ENCODE measurements around the gene ZNF723.

ZNF723 gene

DNA sequence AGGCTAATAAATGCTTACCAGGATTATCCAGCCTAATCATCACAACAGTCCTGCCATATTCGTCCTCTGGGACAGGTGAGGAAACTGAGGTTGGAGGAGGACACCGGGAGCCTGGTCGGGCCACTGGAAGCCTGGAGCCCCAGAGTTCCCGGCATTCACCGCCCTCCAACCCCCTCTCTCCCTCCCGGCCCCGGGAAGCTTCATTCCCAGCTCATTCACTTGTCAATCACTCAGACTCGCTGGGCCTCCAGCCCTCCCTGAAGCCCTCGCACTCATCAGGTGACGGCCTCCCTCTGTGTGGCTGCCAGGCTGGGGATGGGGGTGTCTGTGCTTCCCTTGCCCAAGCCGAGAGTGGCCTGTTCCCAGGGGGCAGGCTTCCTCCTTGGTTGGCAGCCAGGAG is 25.7 kb upstream of the ZNF723 start:
- Histone ChIP-seq H3K9ac (ENCODE audit: low read length) (no peak overlapping the region), H3K4me3 (ENCODE audit: low read depth, low read length) (peak overlapping the region; percentile 61), H3K23ac (ENCODE audit: low read length) (no peak overlapping the region), H4K91ac (ENCODE audit: low read depth, low read length) (no peak overlapping the region), H2AK5ac (ENCODE audit: low read length) (no peak overlapping the region), H4K12ac (ENCODE audit: low read depth, low read length) (no peak overlapping the region), H3K27me3 (ENCODE audit: insufficient read depth, low read length) (no peaks in the 10 kb centered on the region), H2BK12ac (ENCODE audit: low read length) (no peak overlapping the region), H3K27ac (ENCODE audit: low read depth, low read length) (no peak overlapping the region), H4K8ac (ENCODE audit: low read depth, low read length) (no peak overlapping the region), H3K79me2 (ENCODE audit: control insufficient read depth, insufficient read depth, low read length, poor library complexity) (no peaks in the 10 kb centered on the region), H3K14ac (ENCODE audit: low read length) (no peak overlapping the region), H2BK120ac (ENCODE audit: insufficient read depth, low read length, poor library complexity) (no peak overlapping the region), H3K4me2 (ENCODE audit: low read length) (no peak overlapping the region), H3K9me3 (ENCODE audit: insufficient read depth, low read depth, low read length) (peaks cover 43% of the 10 kb centered on the region), H3K4me1 (ENCODE audit: control insufficient read depth in 1 of 2, insufficient read depth in 2 of 2, low read length in 2 of 2) (no peaks in the 10 kb centered on the region), H3K79me1 (ENCODE audit: low read length) (no peaks in the 10 kb centered on the region), H2BK5ac (ENCODE audit: low read depth, low read length, poor library complexity) (no peak overlapping the region), H3K18ac (ENCODE audit: low read length) (no peak overlapping the region), H3K36me3 (ENCODE audit: control insufficient read depth in 1 of 2, insufficient read depth in 2 of 2, low read length in 2 of 2) (no peaks in the 10 kb centered on the region), H2AFZ (ENCODE audit: insufficient read depth, low read length, poor library complexity) (no peak overlapping the region), H3K4ac (ENCODE audit: low read depth, low read length) (no peak overlapping the region)
- WGBS (ENCODE audit: extremely low coverage, insufficient coverage, insufficient read length), result no CpG with 5 or more reads among the region's 11 CpGs
- DNase-seq, result no peak

DNA sequence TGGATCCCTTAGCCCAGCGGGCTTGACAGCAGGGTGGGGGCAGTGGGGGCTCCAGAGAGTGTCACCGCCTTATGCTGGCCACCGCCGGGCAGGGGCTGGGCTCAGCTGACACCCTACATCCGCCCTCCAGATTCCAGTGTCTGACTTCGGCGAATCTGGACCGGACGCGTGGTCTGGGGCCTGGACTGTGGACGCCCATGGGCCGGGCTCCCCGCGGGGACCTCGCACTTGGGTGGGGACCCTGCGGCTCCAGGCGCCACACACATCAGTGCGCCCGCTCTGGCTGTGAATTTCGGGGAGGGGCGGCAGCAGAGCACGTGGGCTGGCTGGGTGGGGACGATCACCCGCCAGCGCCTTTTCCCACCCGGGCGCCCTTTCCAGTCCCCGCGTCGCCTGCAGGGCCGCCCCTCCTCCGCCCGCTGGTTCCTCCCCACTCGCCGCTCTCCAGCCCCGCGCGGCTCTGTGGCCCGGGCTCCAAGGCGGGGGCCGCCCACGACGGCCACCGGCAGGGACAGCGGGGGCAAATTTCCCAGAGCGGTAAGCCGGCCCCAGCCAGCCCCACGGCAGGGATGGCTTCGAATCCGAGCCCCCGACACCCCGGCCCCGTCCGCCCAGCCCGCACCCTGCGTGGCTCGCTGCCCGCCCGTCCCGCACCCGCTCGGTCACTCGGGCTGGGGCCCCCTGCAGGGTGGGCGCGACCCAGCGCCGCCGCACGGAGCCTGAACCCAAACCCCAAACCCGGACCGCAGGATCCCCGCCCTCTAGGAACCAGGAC is 24.8 kb upstream of the ZNF723 start:
- Histone ChIP-seq H2BK12ac (ENCODE audit: low read length) (no peak overlapping the region), H2AK5ac (ENCODE audit: low read length) (no peak overlapping the region), H3K27ac (ENCODE audit: low read depth, low read length) (no peak overlapping the region), H3K4me3 (ENCODE audit: low read depth, low read length) (no peak overlapping the region), H4K91ac (ENCODE audit: low read depth, low read length) (no peak overlapping the region), H3K27me3 (ENCODE audit: insufficient read depth, low read length) (no peaks in the 10 kb centered on the region), H3K18ac (ENCODE audit: low read length) (no peak overlapping the region), H3K23ac (ENCODE audit: low read length) (no peak overlapping the region), H3K4ac (ENCODE audit: low read depth, low read length) (no peak overlapping the region), H3K14ac (ENCODE audit: low read length) (no peak overlapping the region), H3K4me2 (ENCODE audit: low read length) (no peak overlapping the region), H3K4me1 (ENCODE audit: control insufficient read depth in 1 of 2, insufficient read depth in 2 of 2, low read length in 2 of 2) (no peaks in the 10 kb centered on the region), H2BK5ac (ENCODE audit: low read depth, low read length, poor library complexity) (no peak overlapping the region), H3K79me2 (ENCODE audit: control insufficient read depth, insufficient read depth, low read length, poor library complexity) (no peaks in the 10 kb centered on the region), H2BK120ac (ENCODE audit: insufficient read depth, low read length, poor library complexity) (no peak overlapping the region), H2AFZ (ENCODE audit: insufficient read depth, low read length, poor library complexity) (no peak overlapping the region), H3K36me3 (ENCODE audit: control insufficient read depth in 1 of 2, insufficient read depth in 2 of 2, low read length in 2 of 2) (no peaks in the 10 kb centered on the region), H4K12ac (ENCODE audit: low read depth, low read length) (no peak overlapping the region), H3K79me1 (ENCODE audit: low read length) (no peaks in the 10 kb centered on the region), H3K9me3 (ENCODE audit: insufficient read depth, low read depth, low read length) (peaks cover 47% of the 10 kb centered on the region), H4K8ac (ENCODE audit: low read depth, low read length) (no peak overlapping the region), H3K9ac (ENCODE audit: low read length) (no peak overlapping the region)
- WGBS (ENCODE audit: extremely low coverage, insufficient coverage, insufficient read length), result no CpG with 5 or more reads among the region's 72 CpGs
- no peak for DNase-seq

DNA sequence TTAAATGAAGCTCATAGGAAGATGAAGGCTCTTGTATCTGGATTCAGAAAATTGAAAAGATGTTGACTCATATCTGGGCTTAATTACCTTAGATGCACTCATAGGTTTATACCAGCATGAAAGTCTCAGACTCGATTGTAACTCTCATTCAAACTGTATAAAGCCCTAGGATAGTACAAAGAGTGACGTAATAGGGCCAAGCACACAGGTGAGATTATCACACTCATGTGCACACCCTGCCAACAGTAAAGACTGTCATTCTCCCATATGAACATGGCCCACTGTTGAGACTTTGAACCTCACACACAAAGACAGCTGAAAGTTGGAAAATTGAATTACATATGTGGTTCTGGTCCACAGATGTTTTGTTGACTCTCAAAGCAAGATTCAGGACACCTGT is 18.0 kb upstream of the ZNF723 start:
- no peaks in the 10 kb centered on the region for H3K27me3 ChIP-seq (ENCODE audit: insufficient read depth, low read length)
- no peaks in the 10 kb centered on the region for H3K79me2 ChIP-seq (ENCODE audit: control insufficient read depth, insufficient read depth, low read length, poor library complexity)
- H2BK12ac ChIP-seq (ENCODE audit: low read length), result no peak overlapping the region
- H3K23ac ChIP-seq (ENCODE audit: low read length), result no peak overlapping the region
- H3K14ac ChIP-seq (ENCODE audit: low read length), result no peak overlapping the region
- no peak for DNase-seq
- H2BK120ac ChIP-seq (ENCODE audit: insufficient read depth, low read length, poor library complexity), result no peak overlapping the region
- WGBS (ENCODE audit: extremely low coverage, insufficient coverage, insufficient read length), result no CpG with 5 or more reads among the region's 2 CpGs
- no peak overlapping the region for H3K4me2 ChIP-seq (ENCODE audit: low read length)
- H2AFZ ChIP-seq (ENCODE audit: insufficient read depth, low read length, poor library complexity), result no peak overlapping the region
- no peak overlapping the region for H3K9ac ChIP-seq (ENCODE audit: low read length)
- no peak overlapping the region for H3K4me3 ChIP-seq (ENCODE audit: low read depth, low read length)
- H3K4ac ChIP-seq (ENCODE audit: low read depth, low read length), result no peak overlapping the region
- no peak overlapping the region for H4K91ac ChIP-seq (ENCODE audit: low read depth, low read length)
- no peaks in the 10 kb centered on the region for H3K79me1 ChIP-seq (ENCODE audit: low read length)
- H3K9me3 ChIP-seq (ENCODE audit: insufficient read depth, low read depth, low read length), result peaks cover 42% of the 10 kb centered on the region
- no peak overlapping the region for H3K27ac ChIP-seq (ENCODE audit: low read depth, low read length)
- H4K8ac ChIP-seq (ENCODE audit: low read depth, low read length), result no peak overlapping the region
- no peak overlapping the region for H2AK5ac ChIP-seq (ENCODE audit: low read length)
- H3K18ac ChIP-seq (ENCODE audit: low read length), result no peak overlapping the region
- no peaks in the 10 kb centered on the region for H3K36me3 ChIP-seq (ENCODE audit: control insufficient read depth in 1 of 2, insufficient read depth in 2 of 2, low read length in 2 of 2)
- no peak overlapping the region for H2BK5ac ChIP-seq (ENCODE audit: low read depth, low read length, poor library complexity)
- H3K4me1 ChIP-seq (ENCODE audit: control insufficient read depth in 1 of 2, insufficient read depth in 2 of 2, low read length in 2 of 2), result no peaks in the 10 kb centered on the region
- no peak overlapping the region for H4K12ac ChIP-seq (ENCODE audit: low read depth, low read length)

DNA sequence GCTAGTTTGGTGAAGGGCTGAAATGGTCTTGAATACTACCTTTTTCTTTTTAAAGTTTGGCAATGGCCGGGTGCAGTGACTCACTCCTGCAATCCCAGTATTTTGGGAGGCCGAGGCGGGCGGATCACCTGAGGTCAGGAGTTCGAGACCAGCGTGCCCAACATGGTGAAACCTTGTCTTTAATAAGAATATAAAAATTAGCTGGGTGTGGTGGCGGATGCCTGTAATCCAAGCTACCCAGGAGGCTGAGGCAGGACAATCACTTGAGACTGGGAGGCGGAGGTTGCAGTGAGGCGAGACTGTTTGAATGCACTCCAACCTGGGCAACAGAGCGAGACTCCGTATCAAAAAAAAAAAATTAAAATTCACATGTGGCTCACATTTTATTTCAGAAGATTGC is 880 bp upstream of the ZNF723 start:
- Histone ChIP-seq H4K12ac (ENCODE audit: low read depth, low read length) (no peak overlapping the region), H3K9me3 (ENCODE audit: insufficient read depth, low read depth, low read length) (peaks cover 23% of the 10 kb centered on the region), H3K18ac (ENCODE audit: low read length) (no peak overlapping the region), H3K9ac (ENCODE audit: low read length) (no peak overlapping the region), H3K79me1 (ENCODE audit: low read length) (no peaks in the 10 kb centered on the region), H3K23ac (ENCODE audit: low read length) (no peak overlapping the region), H3K79me2 (ENCODE audit: control insufficient read depth, insufficient read depth, low read length, poor library complexity) (no peaks in the 10 kb centered on the region), H2AFZ (ENCODE audit: insufficient read depth, low read length, poor library complexity) (no peak overlapping the region), H3K36me3 (ENCODE audit: control insufficient read depth in 1 of 2, insufficient read depth in 2 of 2, low read length in 2 of 2) (no peaks in the 10 kb centered on the region), H4K8ac (ENCODE audit: low read depth, low read length) (no peak overlapping the region), H3K4me3 (ENCODE audit: low read depth, low read length) (no peak overlapping the region), H3K4me2 (ENCODE audit: low read length) (no peak overlapping the region), H3K4ac (ENCODE audit: low read depth, low read length) (no peak overlapping the region), H3K14ac (ENCODE audit: low read length) (no peak overlapping the region), H3K27ac (ENCODE audit: low read depth, low read length) (no peak overlapping the region), H2BK12ac (ENCODE audit: low read length) (no peak overlapping the region), H2BK5ac (ENCODE audit: low read depth, low read length, poor library complexity) (no peak overlapping the region), H3K4me1 (ENCODE audit: control insufficient read depth in 1 of 2, insufficient read depth in 2 of 2, low read length in 2 of 2) (no peaks in the 10 kb centered on the region), H2AK5ac (ENCODE audit: low read length) (no peak overlapping the region), H4K91ac (ENCODE audit: low read depth, low read length) (no peak overlapping the region), H3K27me3 (ENCODE audit: insufficient read depth, low read length) (no peaks in the 10 kb centered on the region), H2BK120ac (ENCODE audit: insufficient read depth, low read length, poor library complexity) (no peak overlapping the region)
- WGBS (ENCODE audit: extremely low coverage, insufficient coverage, insufficient read length), result no CpG with 5 or more reads among the region's 11 CpGs
- DNase-seq, result no peak

Measured in trophoblast cell (in vitro differentiated cells and primary cell).